ENCODE measurements around the gene TLCD3B. TPM values are rescaled to one million over a fixed set of nuclear protein-coding genes. Genes with fewer than 3 reads are reported as not detected.

The TLCD3B gene
- total RNA-seq, 1 experiment from 2014 or later, result 20.9 TPM

- Histone ChIP-seq H2BK5ac (ENCODE audit: insufficient read length, low read length) (no peak overlapping the region), H4K5ac (ENCODE audit: insufficient read length, low read depth, low read length) (no peak overlapping the region), H4K20me1 (ENCODE audit: control insufficient read depth, insufficient read depth, insufficient read length) (no peaks in the 10 kb centered on the region), H3K56ac (ENCODE audit: insufficient read length, low read depth, low read length) (no peak overlapping the region), H3K9me3 (ENCODE audit: control insufficient read depth, low read depth, low read length) (no peaks in the 10 kb centered on the region), H3T11ph (ENCODE audit: low read length) (no peak overlapping the region), H2BK20ac (ENCODE audit: low read depth, low read length, poor library complexity, severe bottlenecking) (no peak overlapping the region), H2AFZ (ENCODE audit: low read length) (no peak overlapping the region), H3K79me1 (ENCODE audit: insufficient read depth, low read depth, low read length, poor library complexity, severe bottlenecking) (no peaks in the 10 kb centered on the region), H3K14ac (ENCODE audit: insufficient read depth, low read length) (no peak overlapping the region), H2BK120ac (ENCODE audit: low read depth, low read length, poor library complexity, severe bottlenecking) (no peak overlapping the region), H4K91ac (ENCODE audit: insufficient read length, low read depth, low read length) (no peak overlapping the region), H3K27ac (ENCODE audit: insufficient read length, low read depth, low read length) (no peak overlapping the region), H3K9ac (ENCODE audit: extremely low read depth, insufficient read length, low read length) (no peak overlapping the region), H3K4me1 (ENCODE audit: insufficient read depth, low read length) (no peaks in the 10 kb centered on the region), H3K4me2 (ENCODE audit: insufficient read depth, insufficient read length, low read length) (no peak overlapping the region), H3K18ac (ENCODE audit: insufficient read length, low read depth, low read length) (no peak overlapping the region), H4K8ac (replicated peaks; ENCODE audit: insufficient read length, low read depth, low read length) (no peak overlapping the region), H2BK15ac (ENCODE audit: low read depth, low read length) (no peak overlapping the region), H3K4ac (ENCODE audit: low read depth, low read length) (no peak overlapping the region), H3K23me2 (ENCODE audit: insufficient read length, low read depth, low read length, poor library complexity, severe bottlenecking) (no peaks in the 10 kb centered on the region), H3K27me3 (ENCODE audit: insufficient read depth, low read length) (no peaks in the 10 kb centered on the region), H2BK12ac (ENCODE audit: insufficient read length, low read depth, low read length) (no peak overlapping the region), H2AK5ac (ENCODE audit: insufficient read length, low read length) (no peak overlapping the region), H3K79me2 (ENCODE audit: insufficient read depth, low read length) (no peaks in the 10 kb centered on the region), H3K23ac (ENCODE audit: insufficient read length, low read depth, low read length) (no peak overlapping the region)
- Mint-ChIP-seq H3K36me3 (ENCODE audit: insufficient read depth in 1 of 3, low read depth in 3 of 3) (no peaks in the 10 kb centered on the region), H3K4me3 (no peak overlapping the region), H3K27ac (no peak overlapping the region), H3K9me3 (no peaks in the 10 kb centered on the region; a peak in 1 of 5 replicates), H3K27me3 (ENCODE audit: low read depth) (peaks cover 17% of the 10 kb centered on the region), H3K4me1 (peaks cover 0 to 4% of the 10 kb centered on the region in 2 experiments; a peak in 3 of 4 replicates)
- TF ChIP-seq CTCF (conservative IDR thresholded peaks at IDR 0.05), result no peak
- DNase-seq, result no peak
- no CpG with 5 or more reads among the region's 1 CpG for WGBS (ENCODE audit: extremely low coverage, insufficient read length, low lambda C conversion rate)
Observed at GRCh38 chr16:30046588-30046987, 15.5 kb upstream of the TLCD3B start.

Data from H9 (cell line).